Ishikawa (cell line): ENCODE measurements around the gene PEX3.

ENCODE experiments used
- MAX ChIP-seq: IDR thresholded peaks from 2 replicates; pipeline ENCODE4 v1.6.1; 2012
- REST ChIP-seq: IDR thresholded peaks from 2 replicates; pipeline ENCODE4 v1.6.1; 2012; ENCODE audit warnings: low read depth, mild to moderate bottlenecking
- ZBTB7A ChIP-seq: IDR thresholded peaks from 2 replicates; pipeline ENCODE4 v1.6.1; 2012; ENCODE audit warnings: low read depth

- TF ChIP-seq MAX (no peak), REST (no peak), ZBTB7A (no peak)
Measured at GRCh38 chr6:143486752-143487151, 36.1 kb downstream of the PEX3 start.
